ENCODE measurements around the gene C1orf232. TPM values are rescaled to one million over a fixed set of nuclear protein-coding genes. Genes with fewer than 3 reads are reported as not detected.

The C1orf232 gene
- total RNA-seq: not detected

- H3K27me3 ChIP-seq: no peaks in the 10 kb centered on the region
- no peaks in the 10 kb centered on the region for H3K9me3 ChIP-seq
- H3K27ac ChIP-seq: peak within 1 kb of the TSS; percentile 55 to 79 (median 74)
- H3K4me1 ChIP-seq: peaks cover 0 to 18% (median 7%) of the 10 kb centered on the region in 4 donors
- peak within 1 kb of the TSS; percentile 67 to 81 (median 74) for H3K4me3 ChIP-seq
- DNase-seq: no peak
- no peaks in the 10 kb centered on the region for H3K36me3 ChIP-seq
- no peak for TF ChIP-seq POLR2A (IDR thresholded peaks at IDR 0.05)
- no peak for TF ChIP-seq CTCF (IDR thresholded peaks at IDR 0.05)
Measured at GRCh38 chr1:26168410-26169197, at the start of gene C1orf232. Gene C1orf232 (minus strand): TSS chr1:26168963. CDS start chr1:26168499, 464 bp downstream.

DNA sequence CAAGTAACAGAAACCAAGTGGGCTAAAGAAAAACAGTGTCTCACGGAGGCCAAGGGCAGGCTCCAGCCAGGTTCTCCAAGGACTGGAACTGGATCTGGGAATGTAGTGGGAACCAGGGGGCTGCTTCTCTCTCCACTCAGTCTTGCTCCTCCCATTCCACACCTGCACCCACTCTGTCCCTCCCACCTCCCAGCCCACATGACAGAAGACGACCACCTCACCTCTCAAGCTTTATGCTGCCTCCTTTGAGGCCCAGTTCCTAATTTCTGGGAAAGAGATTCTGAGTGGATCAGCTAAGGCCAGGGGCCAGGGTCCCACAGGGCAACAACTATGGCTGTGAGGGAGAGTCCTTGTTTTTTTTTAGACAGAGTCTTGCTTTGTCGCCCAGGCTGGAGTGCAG lies 46.5 kb upstream of the C1orf232 start:
- TF ChIP-seq POLR2A (IDR thresholded peaks at IDR 0.05) (no peak), CTCF (IDR thresholded peaks at IDR 0.05) (no peak)
- H3K27me3 ChIP-seq: no peaks in the 10 kb centered on the region

GRCh38 chr1:26213335-26213905 lies 44.7 kb upstream of the C1orf232 start:
- TF ChIP-seq POLR2A (IDR thresholded peaks at IDR 0.05) (no peak), CTCF (IDR thresholded peaks at IDR 0.05) (no peak)

More for the DNA sequence above, 46.5 kb upstream of the C1orf232 start:
- no peaks in the 10 kb centered on the region for H3K36me3 ChIP-seq
- H3K4me3 ChIP-seq: no peak overlapping the region
- DNase-seq: no peak
- no peaks in the 10 kb centered on the region for H3K4me1 ChIP-seq
- H3K27ac ChIP-seq: no peak overlapping the region
- H3K9me3 ChIP-seq: no peaks in the 10 kb centered on the region

GRCh38 chr1:26212726-26213125 lies 44.0 kb upstream of the C1orf232 start:
- H3K27me3 ChIP-seq: no peaks in the 10 kb centered on the region
- no peaks in the 10 kb centered on the region for H3K4me1 ChIP-seq
- no peak for DNase-seq
- no peaks in the 10 kb centered on the region for H3K36me3 ChIP-seq
- H3K9me3 ChIP-seq: no peaks in the 10 kb centered on the region
- no peak overlapping the region for H3K4me3 ChIP-seq
- no peak for TF ChIP-seq POLR2A (IDR thresholded peaks at IDR 0.05)
- TF ChIP-seq CTCF (IDR thresholded peaks at IDR 0.05): no peak
- no peak overlapping the region for H3K27ac ChIP-seq

More at GRCh38 chr1:26213335-26213905, 44.7 kb upstream of the C1orf232 start:
- Histone ChIP-seq H3K27me3 (no peaks in the 10 kb centered on the region), H3K4me1 (no peaks in the 10 kb centered on the region), H3K36me3 (no peaks in the 10 kb centered on the region), H3K4me3 (no peak overlapping the region), H3K27ac (no peak overlapping the region), H3K9me3 (no peaks in the 10 kb centered on the region)
- DNase-seq: no peak

GRCh38 chr1:26210147-26210870 lies 41.5 kb upstream of the C1orf232 start:
- H3K36me3 ChIP-seq: no peaks in the 10 kb centered on the region

More at GRCh38 chr1:26210147-26210870, 41.5 kb upstream of the C1orf232 start:
- H3K4me3 ChIP-seq: no peak overlapping the region
- no peak overlapping the region for H3K27ac ChIP-seq
- DNase-seq: no peak
- H3K4me1 ChIP-seq: no peaks in the 10 kb centered on the region
- no peaks in the 10 kb centered on the region for H3K9me3 ChIP-seq
- TF ChIP-seq CTCF (IDR thresholded peaks at IDR 0.05) (no peak), POLR2A (IDR thresholded peaks at IDR 0.05) (no peak)
- no peaks in the 10 kb centered on the region for H3K27me3 ChIP-seq

All from Peyer's patch (tissue), 4 donors.